H7 (cell line): ENCODE measurements around the gene SSBP2. TPM values are rescaled to one million over a fixed set of nuclear protein-coding genes. Genes with fewer than 3 reads are reported as not detected.

Source experiments
- DNase-seq: peaks from one replicate; pipeline ENCODE4 v3.0.0; 2012
- H3K27me3 ChIP-seq: 2 replicates; pipeline ENCODE4 v1.6.0; 2011; ENCODE audit warnings: mild to moderate bottlenecking, low read length; ENCODE audit not compliant: control insufficient read depth, insufficient read depth
- H3K36me3 ChIP-seq: replicated peaks from 2 replicates; pipeline ENCODE4 v1.5.1; 2011; ENCODE audit warnings: low read length; ENCODE audit not compliant: control insufficient read depth, insufficient read depth
- H3K4me3 ChIP-seq: 2 replicates; pipeline ENCODE4 v1.5.1; 2011; ENCODE audit warnings: low read depth, mild to moderate bottlenecking, control low read depth, low read length, moderate library complexity; ENCODE audit not compliant: insufficient read depth
- total RNA-seq: library from RNA; depleted of rRNA; stranded (reverse); fragments of >200 nt; shearing (Covaris generic); gene quantifications from 2 replicates; pipeline ENCODE4 v1.2.3, GENCODE V29; 2014; rRNA removed

SSBP2 gene
- total RNA-seq, 1 experiment from 2014 or later = 26.1 TPM

- no peaks in the 10 kb centered on the region for H3K36me3 ChIP-seq
- no peak for DNase-seq
- no peak overlapping the region for H3K4me3 ChIP-seq
- H3K27me3 ChIP-seq = no peaks in the 10 kb centered on the region
These were observed 385.4 kb downstream of the SSBP2 start for GRCh38 chr5:81365541-81365940.

DNA sequence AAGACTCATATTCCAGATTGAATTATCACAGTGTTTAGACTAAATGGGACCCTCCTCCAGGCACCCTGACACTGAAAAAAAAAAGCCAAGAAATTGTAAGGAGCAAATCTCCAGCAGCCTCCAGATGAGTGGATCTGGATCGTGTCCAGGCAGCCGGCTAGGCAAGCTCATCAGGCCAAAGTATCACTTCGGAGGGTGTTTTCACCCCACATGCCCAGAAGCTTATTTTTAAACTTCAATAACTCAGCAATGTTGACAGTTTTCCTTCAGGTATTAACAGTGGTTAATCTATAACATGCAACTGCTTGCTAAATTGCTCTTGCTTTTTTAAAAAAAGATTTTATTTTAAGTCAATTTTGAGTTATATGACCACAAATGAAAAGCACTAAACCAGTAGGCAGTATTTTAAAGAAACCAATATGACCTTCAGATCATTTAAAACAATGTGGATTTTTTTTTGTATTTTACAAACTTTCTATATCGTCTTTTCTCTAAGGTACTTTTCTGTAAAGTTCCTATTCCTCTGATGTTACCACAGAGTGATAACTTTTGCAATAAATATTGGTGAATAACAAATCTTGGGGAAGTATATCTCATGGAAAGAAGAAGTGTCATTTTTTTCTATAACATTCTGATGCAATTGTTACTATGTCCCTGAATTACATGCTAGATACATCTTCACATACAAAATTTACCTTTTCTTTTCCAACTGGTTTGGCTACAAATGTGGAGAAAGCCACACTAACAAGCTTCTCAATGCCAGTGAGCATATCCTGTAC, 387.6 kb downstream of the SSBP2 start:
- no peaks in the 10 kb centered on the region for H3K36me3 ChIP-seq
- H3K27me3 ChIP-seq = no peaks in the 10 kb centered on the region
- DNase-seq = no peak
- H3K4me3 ChIP-seq = no peak overlapping the region

Other genes with a start within 250 kb of the SSBP2 start
- 26.8 and 34.5 TPM in 2 replicates for gene ATG10, start 220.9 kb upstream of the SSBP2 start, total RNA-seq